ENCODE measurements around the gene MPDZ. TPM values are rescaled to one million over a fixed set of nuclear protein-coding genes. Genes with fewer than 3 reads are reported as not detected.

Gene MPDZ
- total RNA-seq, 1 experiment from 2014 or later = 46.7 TPM

- peaks cover 3% of the 10 kb centered on the region; the same call in 1 of the 2 replicates for H3K4me1 ChIP-seq (ENCODE audit: insufficient read depth, low read length)
- no peak overlapping the region for H3T11ph ChIP-seq (ENCODE audit: low read length)
- DNase-seq = no peak
- H3K14ac ChIP-seq (ENCODE audit: insufficient read depth, low read length) = no peak overlapping the region
- no peak overlapping the region for H2AFZ ChIP-seq (ENCODE audit: low read length)
- H2BK20ac ChIP-seq (ENCODE audit: low read depth, low read length, poor library complexity, severe bottlenecking) = no peak overlapping the region
- WGBS (ENCODE audit: extremely low coverage, insufficient read length, low lambda C conversion rate) = no CpG with 5 or more reads among the region's 4 CpGs
- no peaks in the 10 kb centered on the region for H3K9me3 ChIP-seq (ENCODE audit: control insufficient read depth, low read depth, low read length)
- Mint-ChIP-seq H3K27ac (no peak overlapping the region), H3K9me3 (no peaks in the 10 kb centered on the region), H3K36me3 (ENCODE audit: insufficient read depth in 1 of 3, low read depth in 3 of 3) (peaks cover 0 to 21% (median 2%) of the 10 kb centered on the region in 3 experiments; a peak in 5 of 7 replicates), H3K4me1 (peaks cover 21 to 22% of the 10 kb centered on the region in 2 experiments), H3K4me3 (no peak overlapping the region), H3K27me3 (ENCODE audit: low read depth) (no peaks in the 10 kb centered on the region)
- H2AK5ac ChIP-seq (ENCODE audit: insufficient read length, low read length) = no peak overlapping the region
- no peak overlapping the region for H3K27ac ChIP-seq (ENCODE audit: insufficient read length, low read depth, low read length)
- no peak for TF ChIP-seq CTCF (conservative IDR thresholded peaks at IDR 0.05)
- H2BK120ac ChIP-seq (ENCODE audit: low read depth, low read length, poor library complexity, severe bottlenecking) = no peak overlapping the region
- no peaks in the 10 kb centered on the region for H3K79me2 ChIP-seq (ENCODE audit: insufficient read depth, low read length)
- H3K18ac ChIP-seq (ENCODE audit: insufficient read length, low read depth, low read length) = no peak overlapping the region
- no peak overlapping the region for H2BK5ac ChIP-seq (ENCODE audit: insufficient read length, low read length)
- no peak overlapping the region for H4K91ac ChIP-seq (ENCODE audit: insufficient read length, low read depth, low read length)
- H3K23me2 ChIP-seq (ENCODE audit: insufficient read length, low read depth, low read length, poor library complexity, severe bottlenecking) = no peaks in the 10 kb centered on the region
- no peak overlapping the region for H2BK15ac ChIP-seq (ENCODE audit: low read depth, low read length)
- H4K8ac ChIP-seq (replicated peaks; ENCODE audit: insufficient read length, low read depth, low read length) = no peak overlapping the region
- no peak overlapping the region for H2BK12ac ChIP-seq (ENCODE audit: insufficient read length, low read depth, low read length)
- no peak overlapping the region for H3K4me2 ChIP-seq (ENCODE audit: insufficient read depth, insufficient read length, low read length)
- H3K27me3 ChIP-seq (ENCODE audit: insufficient read depth, low read length) = no peaks in the 10 kb centered on the region
- H3K23ac ChIP-seq (ENCODE audit: insufficient read length, low read depth, low read length) = no peak overlapping the region
- no peak overlapping the region for H3K9ac ChIP-seq (ENCODE audit: extremely low read depth, insufficient read length, low read length)
- H3K56ac ChIP-seq (ENCODE audit: insufficient read length, low read depth, low read length) = no peak overlapping the region
- H3K79me1 ChIP-seq (ENCODE audit: insufficient read depth, low read depth, low read length, poor library complexity, severe bottlenecking) = no peaks in the 10 kb centered on the region
- no peaks in the 10 kb centered on the region for H4K20me1 ChIP-seq (ENCODE audit: control insufficient read depth, insufficient read depth, insufficient read length)
- H3K4ac ChIP-seq (ENCODE audit: low read depth, low read length) = no peak overlapping the region
- no peak overlapping the region for H4K5ac ChIP-seq (ENCODE audit: insufficient read length, low read depth, low read length)
Measured at GRCh38 chr9:13146840-13147239, 132.7 kb downstream of the MPDZ start.
